ENCODE results near the gene SCPEP1. TPM values are rescaled to one million over a fixed set of nuclear protein-coding genes. Genes with fewer than 3 reads are reported as not detected.

Gene SCPEP1
- total RNA-seq, 2 donors from 2014 or later, result 13.7 to 22.9 TPM

DNA sequence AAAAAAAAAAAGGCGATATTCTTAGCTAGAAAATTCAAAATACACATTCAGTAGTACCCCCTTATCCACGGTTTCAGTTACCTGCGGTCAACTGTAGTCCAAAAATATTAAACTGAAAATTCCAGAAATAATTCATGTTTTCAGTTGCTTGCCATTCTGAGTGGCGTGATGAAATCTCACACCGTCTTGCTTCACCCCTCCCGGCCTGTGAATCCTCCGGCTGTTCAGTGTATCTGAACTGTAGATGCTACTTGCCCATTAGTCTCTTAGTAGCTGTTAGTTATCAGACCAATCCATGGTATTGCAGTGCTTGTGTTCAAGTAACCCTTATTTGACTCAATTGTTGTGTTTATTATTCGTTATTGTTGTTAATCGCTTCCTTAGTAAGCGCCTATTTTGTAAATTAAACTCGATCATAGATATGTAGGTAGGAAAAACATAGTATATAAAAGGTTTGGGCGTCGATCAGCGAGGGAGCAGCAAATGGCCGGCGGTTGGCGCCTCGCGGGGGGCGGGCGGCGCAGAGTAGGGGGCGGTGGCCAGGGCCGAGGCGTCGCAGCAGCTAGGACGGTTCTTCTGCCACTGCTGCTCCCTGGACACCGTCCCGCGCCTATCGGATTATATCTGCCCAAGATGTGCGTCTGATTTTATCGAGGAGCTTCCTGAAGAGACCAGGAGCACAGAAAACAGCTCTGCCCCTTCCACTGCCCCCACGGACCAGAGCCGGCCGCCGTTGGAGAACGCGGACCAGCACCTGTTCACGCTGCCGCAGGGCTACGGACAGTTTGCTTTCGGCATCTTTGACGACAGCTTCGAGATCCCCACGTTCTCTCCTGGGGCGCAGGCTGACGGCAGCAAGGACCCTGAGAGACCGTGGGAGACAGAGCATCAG lies 67.3 kb downstream of the SCPEP1 start:
- Histone ChIP-seq H3K36me3 (no peaks in the 10 kb centered on the region), H3K9ac (ENCODE audit: low read depth in 2 of 2, low read length in 2 of 2) (peak overlapping the region in 1 of 2 donors; percentile 43), H3K27ac (no peak overlapping the region), H3K27me3 (peaks cover 7% of the 10 kb centered on the region), H3K4me1 (no peaks in the 10 kb centered on the region), H3K4me3 (peak overlapping the region; percentile 24), H3K9me3 (no peaks in the 10 kb centered on the region)
- intact Hi-C loops (cut with DNase I), result no loop called here
- TF ChIP-seq, protein P1, sequence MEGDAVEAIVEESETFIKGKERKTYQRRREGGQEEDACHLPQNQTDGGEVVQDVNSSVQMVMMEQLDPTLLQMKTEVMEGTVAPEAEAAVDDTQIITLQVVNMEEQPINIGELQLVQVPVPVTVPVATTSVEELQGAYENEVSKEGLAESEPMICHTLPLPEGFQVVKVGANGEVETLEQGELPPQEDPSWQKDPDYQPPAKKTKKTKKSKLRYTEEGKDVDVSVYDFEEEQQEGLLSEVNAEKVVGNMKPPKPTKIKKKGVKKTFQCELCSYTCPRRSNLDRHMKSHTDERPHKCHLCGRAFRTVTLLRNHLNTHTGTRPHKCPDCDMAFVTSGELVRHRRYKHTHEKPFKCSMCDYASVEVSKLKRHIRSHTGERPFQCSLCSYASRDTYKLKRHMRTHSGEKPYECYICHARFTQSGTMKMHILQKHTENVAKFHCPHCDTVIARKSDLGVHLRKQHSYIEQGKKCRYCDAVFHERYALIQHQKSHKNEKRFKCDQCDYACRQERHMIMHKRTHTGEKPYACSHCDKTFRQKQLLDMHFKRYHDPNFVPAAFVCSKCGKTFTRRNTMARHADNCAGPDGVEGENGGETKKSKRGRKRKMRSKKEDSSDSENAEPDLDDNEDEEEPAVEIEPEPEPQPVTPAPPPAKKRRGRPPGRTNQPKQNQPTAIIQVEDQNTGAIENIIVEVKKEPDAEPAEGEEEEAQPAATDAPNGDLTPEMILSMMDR (IDR thresholded peaks at IDR 0.05), result no peak
- peak; percentile 2 for DNase-seq

DNA sequence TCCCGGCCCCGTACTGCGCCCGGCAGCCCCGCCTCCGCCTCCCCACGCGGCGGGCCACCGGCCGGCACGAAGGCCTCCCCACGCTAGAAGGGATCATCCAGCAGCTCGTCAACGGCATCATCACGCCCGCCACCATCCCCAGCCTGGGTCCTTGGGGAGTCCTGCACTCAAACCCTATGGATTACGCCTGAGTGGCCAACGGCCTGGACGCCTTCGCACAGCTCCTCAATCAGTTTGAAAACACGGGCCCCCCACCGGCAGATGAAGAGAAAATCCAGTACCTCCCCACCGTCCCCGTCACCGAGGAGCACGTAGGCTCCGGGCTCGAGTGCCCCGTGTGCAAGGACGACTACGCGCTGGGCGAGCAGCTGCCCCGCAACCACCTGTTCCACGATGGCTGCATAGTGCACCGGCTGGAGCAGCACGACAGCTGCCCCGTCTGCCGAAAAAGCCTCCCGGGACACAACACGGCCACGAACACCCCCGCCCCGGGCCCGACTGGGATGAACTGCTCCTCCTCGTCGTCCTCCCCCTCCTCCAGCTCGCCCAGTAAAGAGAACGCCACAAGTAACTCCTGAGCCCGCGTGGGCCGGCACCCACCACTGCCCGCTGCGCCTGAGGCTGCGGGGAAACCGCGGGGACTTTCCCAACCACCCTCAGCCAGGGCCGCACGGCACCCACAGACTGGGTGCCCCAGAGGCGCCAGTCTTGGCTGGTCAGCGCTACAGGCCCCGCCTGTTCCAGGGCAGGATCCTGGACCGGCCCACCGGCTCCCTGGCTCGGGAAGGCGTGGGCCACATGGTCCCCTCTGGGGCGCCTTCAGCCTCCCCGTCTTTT lies 68.2 kb downstream of the SCPEP1 start:
- Histone ChIP-seq H3K4me3 (peak overlapping the region; percentile 24), H3K27me3 (peaks cover 7% of the 10 kb centered on the region), H3K4me1 (no peaks in the 10 kb centered on the region), H3K36me3 (no peaks in the 10 kb centered on the region), H3K9ac (ENCODE audit: low read depth in 2 of 2, low read length in 2 of 2) (peak overlapping the region in 1 of 2 donors; percentile 43), H3K27ac (no peak overlapping the region), H3K9me3 (no peaks in the 10 kb centered on the region)
- intact Hi-C loops (cut with DNase I), result no loop called here
- no peak for DNase-seq
- TF ChIP-seq, protein P1 (IDR thresholded peaks at IDR 0.05), result no peak

DNA sequence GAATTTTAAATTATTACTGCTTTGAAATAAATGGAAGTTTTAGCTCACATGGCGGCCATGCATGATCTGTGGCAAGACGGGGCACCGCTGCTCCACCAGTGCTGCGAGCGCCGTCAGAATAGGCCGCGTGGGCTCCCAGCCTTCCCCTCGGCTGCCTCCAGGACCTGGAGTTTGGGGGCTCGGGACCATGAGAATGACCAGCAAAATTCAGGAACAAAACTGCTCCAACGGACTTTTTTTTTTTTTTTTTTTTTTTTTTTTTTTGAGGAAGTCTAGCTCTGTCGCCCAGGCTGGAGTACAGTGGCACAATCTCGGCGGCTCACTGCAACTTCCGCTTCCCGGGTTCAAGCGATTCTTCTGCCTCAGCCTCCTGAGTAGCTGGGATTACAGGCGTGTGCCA lies 68.8 kb downstream of the SCPEP1 start:
- Histone ChIP-seq H3K4me1 (no peaks in the 10 kb centered on the region), H3K4me3 (no peak overlapping the region), H3K36me3 (no peaks in the 10 kb centered on the region), H3K27me3 (peaks cover 7% of the 10 kb centered on the region), H3K9ac (ENCODE audit: low read depth in 2 of 2, low read length in 2 of 2) (no peak overlapping the region), H3K27ac (no peak overlapping the region), H3K9me3 (no peaks in the 10 kb centered on the region)
- no peak for DNase-seq
- TF ChIP-seq, protein P1 (IDR thresholded peaks at IDR 0.05), result no peak
- intact Hi-C loops (cut with DNase I), result no loop called here

DNA sequence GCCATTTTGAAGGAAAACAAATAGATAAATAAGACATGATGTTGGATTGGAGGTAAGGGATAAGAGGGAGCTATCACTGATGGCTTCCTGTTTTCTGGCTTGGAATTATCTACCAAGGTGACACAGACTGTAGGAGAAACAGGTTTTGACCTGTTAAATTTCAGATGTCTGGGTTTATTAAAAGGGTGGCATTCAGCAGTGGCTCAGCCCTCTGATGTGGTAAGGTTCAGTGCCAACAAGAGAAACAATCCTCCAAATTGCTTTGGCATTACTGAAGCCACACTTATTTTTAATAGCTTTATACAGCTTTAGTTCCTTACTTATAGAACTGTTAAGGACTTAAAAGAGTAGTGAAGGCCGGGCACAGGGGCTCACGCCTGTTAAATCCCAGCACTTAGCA lies 70.2 kb downstream of the SCPEP1 start:
- TF ChIP-seq, protein P1 (IDR thresholded peaks at IDR 0.05), result no peak
- H3K27me3 ChIP-seq, result peaks cover 7% of the 10 kb centered on the region
- H3K36me3 ChIP-seq, result no peaks in the 10 kb centered on the region
- no peak overlapping the region for H3K27ac ChIP-seq
- no peak overlapping the region for H3K9ac ChIP-seq (ENCODE audit: low read depth in 2 of 2, low read length in 2 of 2)
- no peaks in the 10 kb centered on the region for H3K9me3 ChIP-seq
- H3K4me3 ChIP-seq, result no peak overlapping the region
- no peaks in the 10 kb centered on the region for H3K4me1 ChIP-seq
- intact Hi-C loops (cut with DNase I), result no loop called here
- no peak for DNase-seq

DNA sequence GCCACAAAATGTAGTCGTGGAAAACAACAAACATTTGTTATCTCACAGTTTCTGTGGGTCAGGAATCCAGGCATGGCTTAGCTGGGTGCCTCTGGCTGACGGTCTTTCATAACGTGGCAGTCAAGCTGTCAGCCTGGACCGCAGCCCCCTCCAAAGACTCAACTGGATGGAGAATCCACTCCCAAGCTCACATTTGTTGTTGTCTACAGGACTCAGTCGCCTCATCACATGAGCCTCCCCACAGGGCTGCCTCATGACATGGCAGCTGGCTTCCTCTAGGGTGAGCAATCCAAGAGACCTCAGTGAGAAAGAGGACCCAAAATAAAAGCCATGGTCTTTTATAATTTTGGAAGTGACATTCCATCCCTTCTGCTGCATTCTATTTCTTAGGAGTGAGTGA lies 72.4 kb downstream of the SCPEP1 start:
- H3K27ac ChIP-seq, result no peak overlapping the region
- TF ChIP-seq, protein P1 (IDR thresholded peaks at IDR 0.05), result no peak
- intact Hi-C loops (cut with DNase I), result no loop called here
- peaks cover 6% of the 10 kb centered on the region for H3K4me1 ChIP-seq
- DNase-seq, result no peak
- no peaks in the 10 kb centered on the region for H3K9me3 ChIP-seq
- H3K36me3 ChIP-seq, result no peaks in the 10 kb centered on the region
- H3K27me3 ChIP-seq, result peaks cover 5% of the 10 kb centered on the region
- H3K9ac ChIP-seq (ENCODE audit: low read depth in 2 of 2, low read length in 2 of 2), result no peak overlapping the region
- no peak overlapping the region for H3K4me3 ChIP-seq

Measured in colonic mucosa (tissue), 4 donors.